Skeletal muscle tissue (tissue), 4 donors: ENCODE data around the gene PARS2. TPM values are rescaled to one million over a fixed set of nuclear protein-coding genes. Genes with fewer than 3 reads are reported as not detected.
A peak's percentile ranks its signal among the peaks of the same experiment; 100 is the strongest.

Experiments
- H3K27ac ChIP-seq: one replicate; pipeline ENCODE4 v1.7.0; 2013; ENCODE audit warnings: mild to moderate bottlenecking, low read depth, low read length, inconsistent platforms
- H3K27me3 ChIP-seq, 3 donors: one replicate each; pipeline ENCODE4 v1.7.0; 2013; ENCODE audit warnings: low read length in 3 of 3; ENCODE audit not compliant: control insufficient read depth in 3 of 3, insufficient read depth in 3 of 3
- H3K36me3 ChIP-seq, 3 donors: one replicate each; pipeline ENCODE4 v1.7.0; 2013; ENCODE audit warnings: low read length in 3 of 3; ENCODE audit not compliant: control insufficient read depth in 3 of 3, insufficient read depth in 3 of 3
- H3K4me1 ChIP-seq, 3 donors: one replicate each; pipeline ENCODE4 v1.7.0; 2013; ENCODE audit warnings: low read length in 3 of 3, mild to moderate bottlenecking in 3 of 3; ENCODE audit not compliant: control insufficient read depth in 3 of 3, insufficient read depth in 3 of 3
- H3K4me3 ChIP-seq, 3 donors: one replicate each; pipeline ENCODE4 v1.7.0; 2013; ENCODE audit warnings: low read length in 3 of 3
- H3K9ac ChIP-seq, 3 donors: one replicate each; pipeline ENCODE4 v1.7.0; 2013; ENCODE audit warnings: low read length in 3 of 3, mild to moderate bottlenecking in 3 of 3, moderate library complexity in 2 of 3, low read depth in 1 of 3
- H3K9me3 ChIP-seq, 3 donors: one replicate each; pipeline ENCODE4 v1.7.0; 2013; ENCODE audit warnings: low read length in 3 of 3; ENCODE audit not compliant: control insufficient read depth in 3 of 3
- total RNA-seq: library from RNA; depleted of rRNA; stranded (reverse); fragments of >200 nt; gene quantifications from one replicate; pipeline ENCODE4 v1.2.3, GENCODE V29; 2014
- donor health status: Osteomylitis.

PARS2 gene
- total RNA-seq, 1 donor from 2014 or later, result 5.2 TPM

GRCh38 chr1:54791880-54792522, 27.7 kb upstream of the PARS2 start:
- Histone ChIP-seq H3K9ac (no peak overlapping the region), H3K4me3 (no peak overlapping the region), H3K36me3 (no peaks in the 10 kb centered on the region), H3K27me3 (peaks cover 15 to 25% (median 17%) of the 10 kb centered on the region in 3 donors), H3K27ac (no peak overlapping the region), H3K9me3 (peaks cover 5 to 8% (median 6%) of the 10 kb centered on the region in 3 donors), H3K4me1 (no peaks in the 10 kb centered on the region)

- no peaks in the 10 kb centered on the region for H3K36me3 ChIP-seq
- H3K4me1 ChIP-seq, result no peaks in the 10 kb centered on the region
- H3K27ac ChIP-seq, result no peak overlapping the region
- no peak overlapping the region for H3K9ac ChIP-seq
- H3K27me3 ChIP-seq, result peaks cover 15 to 28% (median 19%) of the 10 kb centered on the region in 3 donors
- no peak overlapping the region for H3K4me3 ChIP-seq
- peaks cover 5 to 8% (median 6%) of the 10 kb centered on the region in 3 donors for H3K9me3 ChIP-seq
Measured at GRCh38 chr1:54788459-54788858, 24.1 kb upstream of the PARS2 start.

DNA sequence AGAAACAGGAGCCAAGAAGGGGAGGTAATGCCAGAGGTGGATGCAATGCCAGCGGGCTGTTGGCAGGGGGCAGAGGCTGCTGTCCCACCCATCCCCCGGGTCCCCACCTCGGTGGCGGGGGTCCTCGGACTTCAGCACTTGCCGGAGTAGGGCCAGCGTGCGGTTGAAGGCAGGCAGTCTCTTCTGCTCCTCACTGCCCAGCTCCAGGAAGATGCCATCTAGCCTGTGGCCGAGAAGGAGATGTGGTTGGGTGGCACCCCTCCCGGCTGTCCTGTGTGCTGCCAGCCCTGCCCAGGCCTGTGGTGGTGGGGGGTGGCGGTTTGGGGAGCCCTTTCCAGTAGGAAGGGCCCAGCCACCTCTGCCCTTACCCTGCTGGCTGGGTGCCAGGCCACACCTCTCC, 23.3 kb upstream of the PARS2 start:
- Histone ChIP-seq H3K27me3 (peaks cover 15 to 29% (median 21%) of the 10 kb centered on the region in 3 donors), H3K4me1 (no peaks in the 10 kb centered on the region), H3K4me3 (no peak overlapping the region), H3K9me3 (peaks cover 5 to 8% (median 6%) of the 10 kb centered on the region in 3 donors), H3K27ac (no peak overlapping the region), H3K36me3 (no peaks in the 10 kb centered on the region), H3K9ac (no peak overlapping the region)

DNA sequence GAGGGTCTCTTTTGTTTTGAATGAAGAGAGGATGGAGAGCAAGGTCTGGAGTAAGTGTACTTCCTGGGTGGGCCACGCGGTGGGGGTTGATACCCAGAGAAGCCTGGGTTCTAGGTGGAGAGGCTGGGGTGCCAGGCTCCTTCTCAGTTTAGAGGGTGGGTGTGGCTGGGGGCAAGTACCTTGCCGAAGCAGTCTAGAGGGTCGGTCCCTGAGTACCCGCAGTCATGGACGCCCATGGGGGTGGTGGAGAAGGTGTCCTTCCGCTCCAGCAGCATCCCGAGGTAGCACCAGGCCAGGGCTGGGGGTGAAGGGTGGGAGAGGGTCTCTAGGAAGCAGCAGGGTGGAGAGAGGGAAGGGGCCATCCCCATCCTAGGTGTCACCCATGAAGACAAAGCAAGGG, 22.5 kb upstream of the PARS2 start:
- Histone ChIP-seq H3K27me3 (peaks cover 22 to 29% (median 27%) of the 10 kb centered on the region in 3 donors), H3K4me3 (no peak overlapping the region), H3K4me1 (no peaks in the 10 kb centered on the region)

DNA sequence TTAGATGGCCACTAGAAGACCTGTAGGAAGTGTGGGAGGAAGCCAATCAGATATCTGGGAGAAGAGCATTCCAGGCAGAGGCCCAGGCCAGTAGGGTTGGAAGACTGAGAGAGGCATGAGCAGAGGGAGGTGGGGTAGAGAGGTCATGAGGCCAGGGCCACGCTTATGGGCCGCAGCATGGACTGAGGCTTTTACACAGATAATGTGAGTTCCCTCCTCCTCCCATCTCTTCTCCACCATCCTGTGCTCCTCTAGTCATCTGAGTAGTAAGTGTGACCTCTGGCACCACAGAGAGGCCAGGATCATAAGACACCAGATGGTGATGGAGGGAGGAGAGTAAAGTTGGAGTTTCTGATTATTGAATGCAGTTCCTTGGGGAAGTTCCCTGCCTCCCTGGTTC, 19.7 kb upstream of the PARS2 start:
- Histone ChIP-seq H3K36me3 (no peaks in the 10 kb centered on the region), H3K27me3 (peaks cover 22 to 38% (median 31%) of the 10 kb centered on the region in 3 donors), H3K27ac (no peak overlapping the region), H3K4me1 (peaks cover 0 to 4% (median 0%) of the 10 kb centered on the region in 3 donors), H3K9ac (no peak overlapping the region), H3K9me3 (no peaks in the 10 kb centered on the region), H3K4me3 (no peak overlapping the region)

More for the DNA sequence above, 22.5 kb upstream of the PARS2 start:
- Histone ChIP-seq H3K36me3 (no peaks in the 10 kb centered on the region), H3K27ac (no peak overlapping the region), H3K9ac (no peak overlapping the region), H3K9me3 (peaks cover 1 to 3% (median 1%) of the 10 kb centered on the region in 3 donors)

DNA sequence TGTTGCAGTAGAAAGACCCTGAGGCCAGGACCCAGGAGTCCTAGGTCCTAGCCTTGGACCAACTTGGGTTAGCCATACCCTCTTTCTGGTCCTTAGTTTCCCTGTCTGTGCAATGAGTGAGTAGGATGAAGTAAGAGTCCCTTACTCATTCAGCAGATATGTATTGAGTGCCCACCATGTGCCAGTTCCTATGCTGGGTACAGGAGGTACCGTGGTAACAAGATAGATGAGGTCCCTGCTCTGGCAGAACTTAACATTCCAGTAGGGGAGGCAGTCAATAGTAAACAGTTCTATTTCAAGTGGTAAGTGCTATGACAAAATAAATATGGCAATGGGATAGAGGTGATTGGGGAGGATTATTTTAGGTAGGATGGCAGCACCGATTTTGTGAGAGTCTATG, 18.3 kb upstream of the PARS2 start:
- H3K9me3 ChIP-seq, result no peaks in the 10 kb centered on the region
- H3K4me3 ChIP-seq, result no peak overlapping the region
- H3K36me3 ChIP-seq, result no peaks in the 10 kb centered on the region
- H3K9ac ChIP-seq, result no peak overlapping the region
- H3K27me3 ChIP-seq, result peaks cover 21 to 36% (median 34%) of the 10 kb centered on the region in 3 donors
- peaks cover 0 to 4% (median 0%) of the 10 kb centered on the region in 3 donors for H3K4me1 ChIP-seq
- H3K27ac ChIP-seq, result no peak overlapping the region

- no peak overlapping the region for H3K27ac ChIP-seq
- H3K4me1 ChIP-seq, result peaks cover 0 to 4% (median 0%) of the 10 kb centered on the region in 3 donors
- peaks cover 18 to 32% (median 30%) of the 10 kb centered on the region in 3 donors for H3K27me3 ChIP-seq
- H3K36me3 ChIP-seq, result no peaks in the 10 kb centered on the region
- no peak overlapping the region for H3K9ac ChIP-seq
- H3K9me3 ChIP-seq, result no peaks in the 10 kb centered on the region
- no peak overlapping the region for H3K4me3 ChIP-seq
Measured at GRCh38 chr1:54782156-54782555, 17.8 kb upstream of the PARS2 start.

DNA sequence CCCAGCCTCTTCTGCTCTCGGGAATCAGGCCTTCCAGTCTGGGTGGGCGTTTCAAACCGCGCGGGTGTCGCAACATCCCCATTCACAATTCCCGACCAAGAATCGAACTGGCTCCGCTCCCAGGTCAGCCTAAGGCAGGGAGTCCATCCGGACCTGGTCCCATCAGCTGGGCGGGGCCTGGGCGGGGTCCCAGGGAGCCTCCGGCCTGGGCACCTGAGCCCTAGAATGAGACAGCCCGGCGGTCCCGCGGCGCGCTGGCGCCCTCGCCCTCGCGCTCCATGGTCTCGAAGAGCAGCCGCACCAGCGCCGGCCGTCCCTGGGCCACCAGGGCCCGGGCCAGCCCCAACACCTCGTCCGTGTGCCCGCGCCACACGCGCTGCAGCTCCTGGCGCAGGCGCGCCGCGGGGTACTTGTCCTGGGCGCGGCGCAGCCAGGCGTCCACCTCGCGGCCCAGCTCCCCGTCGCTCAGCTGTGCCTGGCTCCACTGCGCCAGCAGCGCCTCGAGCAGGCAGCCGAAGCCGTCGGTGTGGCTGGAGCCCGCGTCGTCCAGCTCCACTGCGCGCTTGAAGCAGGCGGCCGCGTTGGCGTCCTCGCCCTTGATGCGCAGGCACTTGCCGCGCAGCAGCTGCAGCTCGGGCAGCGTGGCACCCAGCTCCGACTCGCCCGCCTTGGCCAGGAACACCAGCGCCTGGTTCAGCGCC, 16.9 kb upstream of the PARS2 start:
- Histone ChIP-seq H3K4me1 (peaks cover 0 to 4% (median 0%) of the 10 kb centered on the region in 3 donors), H3K4me3 (peak overlapping the region in 1 of 3 donors; percentile 13), H3K36me3 (no peaks in the 10 kb centered on the region), H3K27ac (no peak overlapping the region), H3K9ac (peak overlapping the region in 1 of 3 donors; percentile 40), H3K9me3 (no peaks in the 10 kb centered on the region), H3K27me3 (peaks cover 13 to 28% (median 25%) of the 10 kb centered on the region in 3 donors)

- no peaks in the 10 kb centered on the region for H3K9me3 ChIP-seq
- no peak overlapping the region for H3K4me3 ChIP-seq
- no peak overlapping the region for H3K9ac ChIP-seq
- H3K27ac ChIP-seq, result no peak overlapping the region
- peaks cover 12 to 24% (median 21%) of the 10 kb centered on the region in 3 donors for H3K27me3 ChIP-seq
- no peaks in the 10 kb centered on the region for H3K36me3 ChIP-seq
- peaks cover 0 to 4% (median 0%) of the 10 kb centered on the region in 3 donors for H3K4me1 ChIP-seq
Measured at GRCh38 chr1:54777431-54777830, 13.1 kb upstream of the PARS2 start.

- peaks cover 7 to 20% (median 17%) of the 10 kb centered on the region in 3 donors for H3K27me3 ChIP-seq
- no peak overlapping the region for H3K4me3 ChIP-seq
- peaks cover 0 to 4% (median 0%) of the 10 kb centered on the region in 3 donors for H3K4me1 ChIP-seq
- H3K9ac ChIP-seq, result no peak overlapping the region
- H3K27ac ChIP-seq, result no peak overlapping the region
- H3K9me3 ChIP-seq, result no peaks in the 10 kb centered on the region
- no peaks in the 10 kb centered on the region for H3K36me3 ChIP-seq
Measured at GRCh38 chr1:54777011-54777410, 12.7 kb upstream of the PARS2 start.
